ENCODE measurements around the gene CXorf51B. TPM values are rescaled to one million over a fixed set of nuclear protein-coding genes. Genes with fewer than 3 reads are reported as not detected.
"Not testable (repeated sequence)": the region's sequence is repeated elsewhere in the genome, so short reads cannot be mapped to it uniquely, and the experiment has no call there.

CXorf51B gene
- total RNA-seq (not detected), polyA plus RNA-seq (not detected)

DNA sequence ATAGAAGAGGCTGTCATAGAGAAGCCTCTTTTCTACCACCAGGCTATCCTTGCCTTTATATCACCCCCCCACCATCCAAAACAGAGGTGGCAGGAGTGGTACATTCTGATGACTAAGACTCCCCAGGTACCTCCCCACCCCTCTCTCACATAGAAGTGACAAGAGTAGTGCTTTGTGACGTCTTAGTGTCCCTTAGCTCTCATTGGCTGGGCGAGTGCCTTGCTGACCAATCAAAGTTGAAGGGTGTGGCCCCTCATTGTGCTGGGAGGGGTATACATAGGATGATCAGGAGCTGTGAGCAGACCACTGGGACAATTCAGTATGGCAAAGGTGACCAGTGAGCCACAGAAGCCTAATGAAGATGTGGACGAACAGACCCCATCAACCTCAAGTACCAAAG is at the start of gene CXorf51B:
Gene CXorf51B (plus strand): TSS at position 301 of the 400 bp plus-strand sequence. CDS start 21 bp downstream, at position 322.
- H3K27ac ChIP-seq; H3K9me3 ChIP-seq; intact Hi-C loops (cut with DNase I); H3K4me1 ChIP-seq; DNase-seq; H3K4me3 ChIP-seq; H3K27me3 ChIP-seq; H3K36me3 ChIP-seq: not testable (repeated sequence)
- no CpG with 5 or more reads among the region's 3 CpGs for WGBS, 2 donors

DNA sequence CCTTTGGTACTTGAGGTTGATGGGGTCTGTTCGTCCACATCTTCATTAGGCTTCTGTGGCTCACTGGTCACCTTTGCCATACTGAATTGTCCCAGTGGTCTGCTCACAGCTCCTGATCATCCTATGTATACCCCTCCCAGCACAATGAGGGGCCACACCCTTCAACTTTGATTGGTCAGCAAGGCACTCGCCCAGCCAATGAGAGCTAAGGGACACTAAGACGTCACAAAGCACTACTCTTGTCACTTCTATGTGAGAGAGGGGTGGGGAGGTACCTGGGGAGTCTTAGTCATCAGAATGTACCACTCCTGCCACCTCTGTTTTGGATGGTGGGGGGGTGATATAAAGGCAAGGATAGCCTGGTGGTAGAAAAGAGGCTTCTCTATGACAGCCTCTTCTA is 5.1 kb downstream of the CXorf51B start, which contains the start of gene CXorf51A:
Gene CXorf51A (minus strand): TSS at position 101 of the 400 bp plus-strand sequence. CDS start 21 bp downstream, at position 80.
- H3K27me3 ChIP-seq; DNase-seq; intact Hi-C loops (cut with DNase I); H3K36me3 ChIP-seq; H3K9me3 ChIP-seq; H3K4me1 ChIP-seq; H3K4me3 ChIP-seq; H3K27ac ChIP-seq: not testable (repeated sequence)
- no CpG with 5 or more reads among the region's 3 CpGs for WGBS, 2 donors

DNA sequence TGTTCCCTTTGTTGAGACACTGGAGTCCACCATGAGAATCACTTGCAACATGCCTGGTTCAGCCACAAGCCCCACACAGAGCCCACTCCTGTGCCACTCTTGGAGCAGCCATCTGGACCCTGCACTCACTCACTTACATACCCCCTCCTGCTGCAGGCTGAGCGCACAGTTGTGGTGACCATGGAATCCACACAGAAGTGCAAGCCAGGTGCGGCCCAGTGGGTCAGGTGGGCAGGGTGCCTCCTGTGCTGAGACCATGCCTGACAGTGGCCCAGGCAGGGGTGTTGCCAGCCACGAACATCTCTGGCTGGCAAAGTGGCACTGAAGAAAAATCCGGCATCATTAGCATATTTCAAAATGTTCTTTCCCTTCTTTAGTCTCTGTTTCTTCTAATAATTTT is 22.4 kb downstream of the CXorf51B start:
- H3K4me3 ChIP-seq: no peak overlapping the region
- DNase-seq: no peak
- no peaks in the 10 kb centered on the region for H3K9me3 ChIP-seq
- no peak overlapping the region for H3K27ac ChIP-seq
- 80 to 92% methylated on average over 4 of the region's 4 CpGs for WGBS, 2 donors
- H3K4me1 ChIP-seq: no peaks in the 10 kb centered on the region
- no peaks in the 10 kb centered on the region for H3K27me3 ChIP-seq
- TF ChIP-seq, protein P1, sequence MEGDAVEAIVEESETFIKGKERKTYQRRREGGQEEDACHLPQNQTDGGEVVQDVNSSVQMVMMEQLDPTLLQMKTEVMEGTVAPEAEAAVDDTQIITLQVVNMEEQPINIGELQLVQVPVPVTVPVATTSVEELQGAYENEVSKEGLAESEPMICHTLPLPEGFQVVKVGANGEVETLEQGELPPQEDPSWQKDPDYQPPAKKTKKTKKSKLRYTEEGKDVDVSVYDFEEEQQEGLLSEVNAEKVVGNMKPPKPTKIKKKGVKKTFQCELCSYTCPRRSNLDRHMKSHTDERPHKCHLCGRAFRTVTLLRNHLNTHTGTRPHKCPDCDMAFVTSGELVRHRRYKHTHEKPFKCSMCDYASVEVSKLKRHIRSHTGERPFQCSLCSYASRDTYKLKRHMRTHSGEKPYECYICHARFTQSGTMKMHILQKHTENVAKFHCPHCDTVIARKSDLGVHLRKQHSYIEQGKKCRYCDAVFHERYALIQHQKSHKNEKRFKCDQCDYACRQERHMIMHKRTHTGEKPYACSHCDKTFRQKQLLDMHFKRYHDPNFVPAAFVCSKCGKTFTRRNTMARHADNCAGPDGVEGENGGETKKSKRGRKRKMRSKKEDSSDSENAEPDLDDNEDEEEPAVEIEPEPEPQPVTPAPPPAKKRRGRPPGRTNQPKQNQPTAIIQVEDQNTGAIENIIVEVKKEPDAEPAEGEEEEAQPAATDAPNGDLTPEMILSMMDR (IDR thresholded peaks at IDR 0.05): no peak
- TF ChIP-seq POLR2AphosphoS5 (IDR thresholded peaks at IDR 0.05): no peak
- TF ChIP-seq POLR2A (IDR thresholded peaks at IDR 0.05): no peak
- TF ChIP-seq EP300 (IDR thresholded peaks at IDR 0.05): no peak
- H3K36me3 ChIP-seq: no peaks in the 10 kb centered on the region
- intact Hi-C loops (cut with DNase I): no loop called here

DNA sequence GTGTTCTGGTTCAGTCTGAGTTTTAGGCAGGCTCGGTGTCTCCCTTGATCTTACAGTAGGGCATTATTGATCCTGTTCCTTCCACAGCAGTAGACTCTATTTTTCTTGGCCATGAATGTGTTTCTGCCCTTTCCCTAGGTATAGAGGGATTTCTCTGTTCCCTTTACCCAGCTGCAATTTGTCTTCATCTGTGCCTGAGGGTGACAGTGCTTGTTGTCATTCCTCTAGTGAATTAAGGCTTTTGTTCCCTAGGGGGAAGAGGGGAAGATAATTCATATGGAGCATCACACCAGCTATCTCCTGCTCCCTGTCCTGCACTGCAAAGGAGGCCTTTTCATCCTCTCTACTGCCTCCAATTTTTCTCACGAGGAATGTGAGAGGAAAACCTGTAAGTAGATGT is 44.7 kb downstream of the CXorf51B start:
- H3K27me3 ChIP-seq: no peaks in the 10 kb centered on the region
- TF ChIP-seq EP300 (IDR thresholded peaks at IDR 0.05) (no peak), POLR2A (IDR thresholded peaks at IDR 0.05) (no peak), POLR2AphosphoS5 (IDR thresholded peaks at IDR 0.05) (no peak)
- TF ChIP-seq, protein P1 (IDR thresholded peaks at IDR 0.05): no peak
- no peaks in the 10 kb centered on the region for H3K9me3 ChIP-seq
- intact Hi-C loops (cut with DNase I): no loop called here
- no peak for DNase-seq
- H3K36me3 ChIP-seq: no peaks in the 10 kb centered on the region
- WGBS, 2 donors: 54 to 58% methylated on average over 2 of the region's 2 CpGs
- no peaks in the 10 kb centered on the region for H3K4me1 ChIP-seq
- H3K4me3 ChIP-seq: no peak overlapping the region
- no peak overlapping the region for H3K27ac ChIP-seq

Other genes starting within 250 kb of the CXorf51B start
- gene CXorf51A, start 5.0 kb downstream of the CXorf51B start, total RNA-seq: not detected
- not detected for gene CXorf51A, start 5.0 kb downstream of the CXorf51B start, polyA plus RNA-seq

Measured in sigmoid colon (tissue), 7 donors.